NCI-H2171 treated with DMSO at 0.1 percent for 48 hours (cell line): ENCODE results near the gene PHF2.

Experiments used
- DNase-seq: peaks from one replicate; lab custom pipeline; 2025; lab: John Stamatoyannopoulos, UW

Gene PHF2

DNA sequence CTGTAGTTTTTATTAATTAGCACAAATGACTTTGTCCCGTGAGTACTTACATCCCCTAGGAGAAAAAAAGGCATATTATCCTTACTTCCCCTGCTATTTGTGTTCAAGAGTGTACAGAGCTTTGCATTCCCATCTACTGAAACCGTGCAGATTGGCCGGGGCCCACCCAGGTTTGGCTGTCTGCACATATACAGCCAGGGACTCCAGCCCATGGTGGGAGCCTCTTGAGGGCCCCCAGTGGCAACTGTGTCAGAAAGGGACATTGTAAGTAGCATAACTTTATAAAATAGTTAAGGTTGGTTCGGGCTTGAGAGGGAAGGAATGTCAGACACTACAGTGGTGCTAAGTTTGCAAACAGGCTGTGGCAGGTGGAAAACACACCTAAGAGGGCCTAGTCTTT is 24.7 kb downstream of the PHF2 start:
- DNase-seq = no peak

DNA sequence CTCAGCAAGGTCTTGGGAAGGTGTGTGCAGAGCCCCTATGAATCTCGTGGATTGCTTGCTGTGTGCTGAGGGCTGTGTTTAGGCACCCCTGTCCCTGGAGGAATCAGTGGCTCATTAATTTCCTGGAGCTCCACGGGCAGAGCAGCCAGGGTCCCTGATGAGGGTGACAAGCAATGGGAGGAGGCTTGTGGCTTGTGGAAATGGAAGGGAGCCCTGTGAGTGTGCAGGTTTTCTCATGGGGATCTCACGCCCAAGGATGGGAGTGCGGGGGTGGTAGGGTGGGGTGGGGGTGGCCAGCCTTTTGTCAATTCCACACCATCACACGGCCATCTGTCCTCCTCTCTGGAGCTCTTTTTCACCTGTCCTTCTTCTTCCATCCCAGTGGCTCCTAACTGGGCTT is 25.3 kb downstream of the PHF2 start:
- peak; percentile 26 for DNase-seq

DNA sequence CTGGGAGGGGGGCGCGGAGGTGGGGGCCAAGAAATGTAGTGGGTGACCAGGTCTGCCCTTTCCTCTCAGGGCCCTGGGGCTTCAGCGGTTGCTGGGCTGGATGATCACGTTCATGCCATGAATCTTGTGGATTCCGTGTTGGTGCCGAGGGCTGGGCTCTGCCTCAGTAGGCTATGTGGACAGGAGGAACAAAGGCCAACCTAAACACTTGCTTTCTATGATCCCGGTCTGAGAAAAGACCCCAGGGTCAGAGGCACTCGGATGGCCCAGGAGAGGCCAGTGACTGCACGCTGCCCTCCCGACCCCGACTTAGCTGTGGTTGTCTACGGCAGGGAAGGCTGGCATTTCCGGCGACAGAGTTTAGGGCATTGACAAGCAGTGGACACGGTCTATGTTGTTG is 26.6 kb downstream of the PHF2 start:
- no peak for DNase-seq

DNA sequence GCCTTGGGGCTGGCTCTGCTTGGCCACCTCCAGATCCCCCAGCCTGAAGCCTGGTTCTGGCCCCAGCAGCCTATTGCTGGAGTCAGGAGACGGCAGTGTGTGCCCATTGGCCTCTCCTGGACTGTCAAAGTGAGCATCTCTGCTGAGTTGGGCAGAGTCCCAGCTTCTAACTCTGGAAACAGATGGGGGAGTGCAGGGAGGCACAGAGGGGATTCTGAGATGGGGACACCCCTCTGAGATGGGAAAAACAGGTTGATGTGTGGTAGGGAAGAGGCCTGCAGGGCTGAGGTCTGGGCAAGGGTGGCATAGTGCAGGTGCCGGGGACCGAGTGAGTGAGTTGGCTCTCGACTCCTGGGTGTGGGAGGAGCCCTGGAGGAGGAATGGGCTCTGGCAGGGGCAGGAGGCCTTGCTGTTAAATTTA is 27.5 kb downstream of the PHF2 start:
- no peak for DNase-seq

DNA sequence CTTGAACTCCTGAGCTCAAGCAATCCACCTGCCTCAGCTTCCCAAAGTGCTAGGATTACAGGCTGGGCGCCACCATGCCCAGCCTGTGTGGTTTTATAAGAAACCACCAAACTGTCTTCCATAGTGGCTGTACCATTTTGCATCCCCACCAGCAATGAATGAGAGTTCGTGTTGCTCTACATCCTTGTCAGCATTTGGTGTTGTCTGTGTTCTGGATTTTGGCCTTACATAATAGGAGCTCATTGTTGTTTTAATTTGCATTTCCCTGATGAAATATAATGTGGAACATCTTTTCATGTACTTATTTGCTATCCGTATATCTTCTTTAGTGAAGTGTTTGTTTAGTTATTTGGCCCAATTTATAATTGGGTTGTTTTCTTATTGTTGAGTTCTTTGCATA is 29.8 kb downstream of the PHF2 start:
- no peak for DNase-seq

DNA sequence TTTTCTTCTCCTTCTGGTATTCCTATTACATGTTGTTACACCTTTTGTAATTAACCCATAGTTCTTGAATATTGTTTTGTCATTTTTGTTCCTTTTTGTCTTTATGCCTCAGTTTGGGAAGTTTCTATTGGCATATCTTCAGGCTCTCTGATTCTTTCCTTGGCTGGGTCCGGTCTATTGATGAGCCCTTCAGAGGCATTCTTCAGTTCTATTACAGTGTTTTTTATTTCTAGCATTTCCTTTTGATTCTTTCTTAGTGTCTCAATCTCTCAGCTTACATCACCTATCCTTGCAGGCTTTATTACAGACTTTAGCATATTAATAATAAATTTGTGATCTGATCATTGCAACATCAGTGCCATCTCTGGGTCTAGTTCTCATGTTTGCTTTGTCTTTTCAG is 33.8 kb downstream of the PHF2 start:
- DNase-seq = no peak

DNA sequence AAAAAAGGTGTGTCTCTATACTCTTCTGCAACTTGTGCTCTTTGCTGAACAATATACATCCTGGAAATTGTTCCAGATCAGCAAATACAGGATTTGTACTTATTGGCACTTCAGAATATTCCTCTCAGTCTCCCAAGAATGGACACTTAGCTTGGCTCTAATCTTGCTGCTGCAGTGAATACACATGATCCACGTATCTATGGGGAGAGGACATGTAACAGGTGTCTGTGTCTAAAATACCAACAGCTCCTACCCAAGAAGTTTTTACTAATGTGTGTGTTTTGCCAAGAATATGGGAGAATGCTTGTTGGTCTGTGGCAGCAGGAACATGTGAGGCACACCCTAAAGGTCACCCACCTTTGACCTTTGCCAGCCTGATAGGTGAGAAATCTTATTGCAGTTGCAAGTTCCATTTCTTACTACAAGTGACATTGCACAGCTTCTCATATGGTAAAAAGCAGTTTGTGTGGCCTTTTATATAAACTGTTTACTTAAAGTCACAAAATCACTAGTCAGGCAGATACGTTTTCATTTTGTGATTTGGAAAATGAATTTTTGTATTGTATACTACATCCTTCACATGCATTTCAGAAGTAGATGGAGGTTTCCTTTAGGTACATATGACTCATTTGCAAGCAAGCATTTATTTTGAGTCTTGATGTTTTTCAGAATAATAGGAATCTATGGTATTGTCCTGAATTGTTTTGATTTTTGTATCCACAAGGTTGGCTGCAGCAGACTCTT is 35.8 kb downstream of the PHF2 start:
- no peak for DNase-seq

DNA sequence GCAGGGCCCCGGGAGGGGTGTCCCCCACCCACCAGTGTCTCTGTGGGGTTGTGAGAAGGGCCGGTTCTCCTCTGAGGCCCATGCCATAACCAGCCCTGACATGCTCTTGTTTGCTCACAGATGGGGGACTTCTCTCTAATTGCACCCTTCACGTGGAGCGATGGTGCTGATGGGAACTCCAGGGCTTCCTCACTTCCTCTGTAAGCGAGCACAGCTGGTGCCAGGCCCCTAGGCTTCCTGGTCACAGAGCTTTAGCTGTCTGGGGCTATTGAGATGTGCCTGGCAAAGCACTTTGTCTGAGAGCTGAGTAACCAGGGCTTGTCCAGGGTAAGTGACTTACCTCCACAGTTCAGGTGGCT is 36.4 kb downstream of the PHF2 start:
- peak; percentile 88 for DNase-seq

DNA sequence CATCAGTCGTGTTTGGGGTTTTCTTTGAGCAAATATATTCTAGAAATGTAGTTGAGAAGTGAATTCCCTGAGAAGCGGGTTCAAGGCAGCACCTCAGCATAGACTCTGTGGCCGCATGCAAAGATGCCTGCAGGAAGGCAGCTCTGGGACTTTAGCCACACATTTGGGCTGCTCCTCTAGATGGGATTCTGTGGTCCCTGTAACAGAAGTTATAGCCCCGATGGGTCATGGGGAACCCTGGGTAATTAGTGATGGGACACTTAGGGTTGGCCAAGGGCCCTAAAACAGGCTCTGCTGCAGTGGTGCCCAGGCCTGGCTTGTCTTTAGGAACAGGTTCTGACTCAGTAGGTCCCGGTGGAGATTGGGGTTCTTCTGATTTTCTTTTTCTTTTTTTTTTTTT is 36.8 kb downstream of the PHF2 start:
- DNase-seq = no peak

DNA sequence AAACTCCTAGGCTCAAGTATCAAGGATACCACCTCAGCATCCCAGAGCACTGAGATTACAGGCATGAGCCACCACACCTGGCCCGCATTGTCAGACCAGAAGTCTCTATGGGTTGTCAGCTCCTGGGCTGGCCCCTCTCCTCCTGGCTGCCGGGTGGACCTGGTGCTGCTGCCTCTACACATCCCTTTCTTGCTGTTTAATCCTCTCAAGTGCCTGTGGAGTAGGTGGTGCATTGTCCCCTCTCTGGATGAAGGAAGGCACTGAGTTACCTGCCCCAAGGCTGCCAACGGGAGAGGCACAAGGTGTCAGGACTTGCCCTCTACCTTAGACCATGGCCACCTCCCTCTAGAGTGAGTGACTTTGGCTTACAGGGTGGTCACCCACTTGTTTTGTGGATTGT is 37.4 kb downstream of the PHF2 start:
- no peak for DNase-seq

DNA sequence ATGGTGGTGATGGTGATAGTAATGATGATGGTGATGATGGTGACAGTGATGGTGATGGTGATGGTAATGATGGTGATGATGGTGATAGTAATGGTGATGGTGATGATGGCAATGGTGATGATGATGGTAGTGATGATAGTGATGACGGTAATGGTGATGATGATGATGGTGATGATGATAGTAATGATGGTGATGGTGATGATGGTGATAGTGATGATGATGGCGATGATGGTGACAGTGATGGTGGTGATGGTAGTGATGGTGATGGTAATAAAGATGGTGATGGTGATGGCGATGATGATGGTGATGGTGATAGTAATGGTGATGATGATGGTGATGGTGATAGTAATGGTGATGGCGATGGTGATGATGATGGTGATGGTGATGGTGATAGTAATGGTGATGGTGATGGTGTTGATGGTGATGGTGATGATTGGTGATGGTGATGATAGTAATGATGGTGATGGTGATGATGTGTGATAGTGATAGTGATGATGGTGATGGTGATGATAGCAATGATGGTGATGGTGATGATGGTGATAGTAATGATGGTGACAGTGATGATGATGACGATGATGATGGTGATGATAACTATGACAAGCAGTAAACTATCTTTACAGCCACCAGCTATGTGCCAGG is 38.6 kb downstream of the PHF2 start:
- no peak for DNase-seq

DNA sequence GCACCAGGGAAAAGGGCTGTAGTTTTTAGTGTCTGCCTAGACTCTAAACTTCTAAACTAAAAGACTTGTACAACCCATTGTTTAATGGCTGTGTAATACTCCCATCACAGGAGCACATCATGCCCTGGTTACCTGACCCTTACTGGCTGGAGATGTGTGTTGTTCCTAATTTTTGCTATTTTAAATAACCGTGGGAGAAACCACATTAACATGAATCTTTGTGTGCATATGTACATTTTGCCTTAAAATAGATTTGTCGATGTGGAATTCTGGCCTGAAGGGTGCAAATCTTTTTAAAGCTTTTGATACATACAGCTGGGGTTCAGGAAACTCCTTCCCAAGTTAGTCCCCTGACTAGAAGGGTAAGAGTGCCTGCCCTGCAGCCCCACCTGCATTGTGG is 39.7 kb downstream of the PHF2 start:
- DNase-seq = no peak

DNA sequence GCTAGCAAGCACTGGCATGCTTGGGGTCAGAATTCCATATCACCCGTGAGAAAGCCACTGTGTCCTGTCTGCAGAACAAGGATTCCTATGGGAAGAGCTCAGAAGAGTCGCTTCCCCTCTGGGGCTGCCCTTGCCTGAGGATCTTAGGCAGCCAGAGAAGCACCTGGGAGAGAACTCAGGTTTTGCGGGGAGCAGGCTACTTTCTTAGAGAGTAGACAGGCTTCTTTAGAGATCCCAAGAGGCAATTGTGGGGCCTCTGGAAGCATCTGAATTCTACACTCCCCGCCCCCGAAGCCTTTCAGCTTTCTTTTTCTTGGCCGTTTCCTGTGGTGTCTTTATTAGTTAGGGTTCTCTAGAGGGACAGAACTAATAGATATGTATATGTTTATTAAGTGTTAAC is 40.9 kb downstream of the PHF2 start:
- DNase-seq = no peak

DNA sequence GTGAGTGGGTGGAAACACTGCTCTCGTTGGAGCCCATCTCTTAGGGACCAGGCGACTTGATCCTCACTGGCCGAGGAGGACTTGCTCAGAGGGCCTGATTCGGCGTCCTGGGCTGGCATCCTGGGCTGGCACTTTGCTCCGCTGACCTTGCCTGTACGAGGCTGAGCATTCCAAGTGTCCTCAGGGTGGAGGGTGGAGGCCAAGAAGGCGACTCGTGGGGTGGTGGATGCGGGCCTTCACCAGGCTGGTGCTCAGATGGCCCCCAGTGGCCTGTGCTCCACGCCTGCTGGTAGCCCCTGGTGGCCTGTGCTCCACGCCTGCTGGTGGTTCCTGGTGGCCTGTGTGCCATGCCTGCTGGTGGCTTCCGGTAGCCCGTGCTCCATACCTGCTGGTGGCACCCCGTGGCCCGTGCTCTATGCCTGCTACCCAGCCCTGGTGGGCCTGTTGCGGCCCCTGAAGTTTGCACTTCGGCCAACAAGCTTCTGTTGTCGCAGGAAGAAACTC is 42.9 kb downstream of the PHF2 start:
- DNase-seq = no peak

DNA sequence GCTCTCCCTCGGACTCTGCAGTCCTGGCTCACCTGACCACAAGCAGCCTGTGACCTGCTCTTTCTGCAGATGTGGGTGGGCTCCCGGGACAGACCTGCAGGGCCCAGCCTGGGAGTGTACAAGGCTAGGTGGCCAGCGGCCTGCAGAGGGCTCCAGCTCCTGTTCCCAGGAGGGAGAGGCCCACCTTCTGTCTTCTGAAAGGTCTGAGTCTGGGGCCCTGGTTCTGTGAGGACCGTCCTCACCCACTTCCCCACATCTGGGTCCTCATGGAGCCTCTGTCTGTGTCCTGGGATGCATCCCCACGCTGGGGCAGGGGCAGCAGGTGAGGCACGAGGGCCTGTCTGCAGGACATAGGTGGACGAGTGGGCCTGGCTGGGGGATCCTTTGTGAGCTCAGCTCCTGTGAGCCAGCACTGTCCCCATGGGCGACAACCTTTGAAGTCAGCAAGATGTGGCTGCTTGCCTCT is 43.7 kb downstream of the PHF2 start:
- no peak for DNase-seq

DNA sequence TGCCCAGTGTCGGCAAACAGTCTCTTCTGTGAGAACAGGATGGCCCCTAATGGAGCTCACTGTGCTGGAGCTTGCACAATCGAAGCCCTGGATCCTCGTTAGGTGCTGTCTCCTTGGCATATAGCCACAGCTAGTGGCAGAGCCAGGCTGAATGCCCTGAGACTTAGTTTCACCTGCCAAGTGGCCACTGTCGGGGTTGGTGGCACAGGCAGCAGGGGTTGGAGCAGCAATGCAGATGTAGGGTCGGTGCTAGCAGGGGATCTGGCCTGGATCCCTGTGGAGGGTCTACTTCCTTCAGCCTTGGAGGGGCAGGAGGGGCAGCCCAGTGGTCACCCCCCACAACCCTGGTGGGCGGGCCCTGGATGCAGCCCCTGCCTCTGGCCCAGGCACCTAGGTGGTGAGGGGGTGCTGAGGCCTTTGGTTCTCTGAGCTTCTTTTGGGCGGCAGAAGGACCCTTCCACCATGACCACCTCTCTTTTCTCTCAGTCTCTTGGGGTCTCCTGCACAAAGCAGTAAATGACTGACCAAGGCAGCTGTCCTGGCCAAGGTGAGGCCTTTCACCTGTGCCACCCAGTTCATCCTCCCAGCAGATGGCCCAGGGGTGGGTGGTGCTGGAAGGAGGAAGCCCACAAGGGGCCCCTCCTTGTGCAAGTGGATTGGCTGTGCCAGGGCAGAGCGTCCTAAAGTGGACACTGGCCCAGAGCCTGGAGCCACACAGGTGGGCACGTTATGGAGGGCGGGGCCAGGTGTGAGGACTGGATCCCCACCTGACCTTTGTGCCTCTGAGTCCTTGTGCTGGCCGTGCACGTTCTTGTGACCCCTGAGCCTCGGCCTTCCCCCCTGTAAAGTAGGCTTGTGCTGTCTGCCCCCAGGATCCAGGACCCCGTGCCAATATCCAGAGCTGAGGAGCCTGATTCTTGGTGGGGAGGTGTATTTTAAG is 44.8 kb downstream of the PHF2 start:
- no peak for DNase-seq

DNA sequence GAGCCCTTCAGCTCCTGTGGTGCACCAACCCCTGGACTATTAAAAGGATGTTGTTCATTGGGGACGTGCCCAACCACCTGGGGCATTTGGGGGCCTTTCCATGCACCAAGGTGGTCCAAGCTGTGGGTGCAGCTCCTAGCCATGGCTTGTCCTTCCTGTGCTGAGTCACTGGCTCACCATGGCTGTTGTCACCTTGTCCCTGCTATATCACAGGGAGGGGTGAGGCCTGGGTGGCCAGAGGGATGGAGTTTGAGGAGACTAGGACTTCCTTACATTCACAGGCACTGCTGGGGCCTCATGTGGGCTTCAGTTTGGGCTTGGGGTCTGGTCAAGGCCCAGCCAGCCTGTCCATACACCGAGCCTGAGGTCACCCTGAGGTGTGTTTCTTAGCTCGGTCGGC is 45.5 kb downstream of the PHF2 start:
- no peak for DNase-seq

DNA sequence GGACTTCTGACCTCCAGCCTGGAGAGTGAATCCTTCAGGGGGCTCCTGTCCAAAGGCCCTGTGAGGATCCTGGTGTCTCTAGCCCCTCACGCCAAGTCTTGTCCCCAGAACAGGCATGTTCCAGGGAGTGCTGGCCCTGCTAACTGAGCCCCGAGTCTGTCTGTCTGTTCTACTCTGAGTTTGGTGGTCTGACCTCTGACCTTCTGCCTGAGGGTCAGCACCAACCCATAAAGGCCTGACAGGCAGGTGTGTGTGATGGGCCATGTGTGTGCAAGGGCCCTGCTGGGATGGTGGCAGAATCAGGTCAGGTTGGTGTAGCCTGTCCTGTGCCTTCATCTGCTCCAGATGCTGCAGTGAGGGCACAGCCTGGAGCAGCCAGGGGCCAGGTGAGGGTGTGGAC is 46.3 kb downstream of the PHF2 start:
- DNase-seq = no peak

DNA sequence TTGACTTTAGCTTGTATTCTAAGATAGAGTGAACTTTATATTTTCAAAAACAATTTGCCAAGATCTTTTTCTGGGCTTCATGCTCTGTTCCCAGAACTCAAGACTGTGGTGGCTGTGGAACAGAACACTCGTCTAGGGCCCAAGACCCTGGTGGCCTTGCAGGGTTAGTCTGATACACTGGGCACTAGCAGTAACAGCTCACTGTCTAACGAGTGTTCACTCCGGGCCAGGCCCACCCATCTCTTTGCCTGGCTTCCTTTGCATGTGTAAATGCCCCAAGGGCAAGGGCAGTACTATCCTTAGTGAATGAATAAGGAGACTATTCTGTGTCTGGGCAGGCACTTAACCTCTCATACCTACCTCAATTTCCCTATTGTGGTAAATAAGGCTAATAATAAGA is 47.4 kb downstream of the PHF2 start:
- DNase-seq = no peak

DNA sequence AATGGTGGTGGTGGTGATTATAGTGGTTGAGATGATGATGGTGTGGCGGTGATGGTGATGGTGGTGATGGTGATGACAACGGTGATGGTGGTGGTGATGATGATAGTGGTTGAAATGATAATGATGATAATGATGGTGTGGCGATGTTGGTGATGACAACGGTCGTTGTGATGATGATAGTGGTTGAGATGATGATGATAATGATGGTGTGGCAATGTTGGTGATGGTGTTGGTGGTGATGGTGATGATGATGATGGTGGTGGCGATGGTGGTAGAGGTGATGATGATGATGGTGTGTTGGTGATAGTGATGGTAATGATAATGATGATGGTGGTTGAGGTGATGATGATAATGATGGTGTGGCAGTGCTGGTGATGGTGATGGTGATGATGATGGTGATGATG is 48.0 kb downstream of the PHF2 start:
- DNase-seq = no peak

DNA sequence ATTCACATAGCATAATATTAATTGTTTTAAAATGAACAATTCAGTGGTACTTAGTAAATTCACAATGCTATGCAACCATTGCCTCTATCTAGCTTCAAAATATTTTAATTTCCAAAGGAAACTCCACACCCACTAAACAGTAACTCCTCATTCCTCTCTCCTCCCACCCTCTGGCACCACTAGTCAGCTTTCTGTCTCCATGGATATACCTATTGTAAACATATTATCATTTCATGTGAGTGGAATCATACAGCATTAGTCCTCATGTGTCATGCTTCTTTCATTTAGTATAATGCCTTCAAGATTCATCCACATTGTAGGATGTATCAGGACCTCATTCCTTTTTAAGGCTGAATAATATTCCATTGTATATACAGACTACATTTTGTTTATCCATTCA is 48.6 kb downstream of the PHF2 start:
- no peak for DNase-seq

DNA sequence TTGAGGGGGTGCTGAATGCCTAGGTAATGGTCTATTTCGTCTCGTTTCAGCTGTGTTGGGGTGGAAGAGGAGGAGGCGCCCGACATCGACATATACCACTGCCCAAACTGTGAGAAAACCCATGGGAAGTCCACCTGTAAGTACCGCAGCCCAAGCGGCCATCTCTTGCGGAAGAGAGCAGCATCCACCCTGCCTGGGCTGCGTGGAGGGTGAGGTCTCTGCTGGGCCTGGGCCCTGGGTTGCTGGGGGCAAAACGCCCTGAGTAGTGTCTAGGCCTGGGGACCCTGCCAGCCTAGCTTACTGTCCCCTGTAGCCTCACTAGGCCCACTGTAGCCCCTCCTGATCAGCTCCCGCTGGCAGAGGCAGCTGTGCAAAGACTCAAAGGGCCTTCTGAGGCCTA is 53.5 kb downstream of the PHF2 start:
- no peak for DNase-seq
